Liver (tissue), 9 donors: ENCODE measurements around the gene NEUROG2. TPM values are rescaled to one million over a fixed set of nuclear protein-coding genes. Genes with fewer than 3 reads are reported as not detected.

Experiments
- DNase-seq: peaks from one replicate; pipeline ENCODE4 v3.0.0-alpha.2; 2017; ENCODE audit warnings: low spot score
- H3K27ac ChIP-seq, 2 donors: one replicate each; pipeline ENCODE4 v1.7.0; 2013; ENCODE audit warnings: inconsistent platforms in 2 of 2, low read length in 2 of 2, control low read depth in 1 of 2, low read depth in 1 of 2, mild to moderate bottlenecking in 1 of 2
- H3K27me3 ChIP-seq, 4 donors: one replicate each; pipeline versions ENCODE4 v1.6.1 to v1.7.0; 2013; ENCODE audit warnings: low read length in 3 of 4, inconsistent platforms in 1 of 4, mild to moderate bottlenecking in 1 of 4, moderate library complexity in 1 of 4; ENCODE audit not compliant: control insufficient read depth in 4 of 4, insufficient read depth in 4 of 4
- H3K36me3 ChIP-seq, 4 donors: one replicate each; pipeline versions ENCODE4 v1.6.1 to v1.7.0; 2013; ENCODE audit warnings: low read length in 3 of 4, mild to moderate bottlenecking in 3 of 4, low read depth in 1 of 4, moderate library complexity in 1 of 4; ENCODE audit not compliant: control insufficient read depth in 4 of 4, insufficient read depth in 3 of 4
- H3K4me1 ChIP-seq, 4 donors: one replicate each; pipeline versions ENCODE4 v1.6.1 to v1.7.0; 2013; ENCODE audit warnings: low read length in 3 of 4, mild to moderate bottlenecking in 3 of 4, moderate library complexity in 1 of 4; ENCODE audit not compliant: control insufficient read depth in 4 of 4, insufficient read depth in 4 of 4
- H3K4me3 ChIP-seq, 3 donors: one replicate each; pipeline versions ENCODE4 v1.6.1 to v1.7.0; 2013; ENCODE audit warnings: low read length in 3 of 3, control low read depth in 1 of 3, low read depth in 1 of 3, mild to moderate bottlenecking in 1 of 3
- H3K9ac ChIP-seq, 2 donors: one replicate each; pipeline ENCODE4 v1.7.0; 2013; ENCODE audit warnings: low read length in 2 of 2, mild to moderate bottlenecking in 2 of 2, moderate library complexity in 2 of 2, control low read depth in 1 of 2, low read depth in 1 of 2
- H3K9me3 ChIP-seq, 4 donors: one replicate each; pipeline versions ENCODE4 v1.6.1 to v1.7.0; 2013; ENCODE audit warnings: low read length in 3 of 4; ENCODE audit not compliant: control insufficient read depth in 4 of 4
- ATF3 ChIP-seq: IDR thresholded peaks from 2 replicates; pipeline ENCODE4 v1.6.1; 2016; ENCODE audit warnings: antibody characterized with exemption
- CTCF ChIP-seq: fragments of 150-350 bp; IDR thresholded peaks from 2 replicates; pipeline ENCODE4 v1.5.1; 2017; ENCODE audit warnings: improper control_type of control experiment, low read depth, low read length; ENCODE audit not compliant: missing input control
- EGR1 ChIP-seq, 2 donors: IDR thresholded peaks; 2 replicates each; pipeline ENCODE4 v1.6.1; 2016 to 2018; ENCODE audit warnings: antibody characterized with exemption in 2 of 2, low read depth in 2 of 2
- FOXA1 ChIP-seq: IDR thresholded peaks from 2 replicates; pipeline ENCODE4 v1.6.1; 2016; ENCODE audit warnings: antibody characterized with exemption
- FOXA2 ChIP-seq: IDR thresholded peaks from 2 replicates; pipeline ENCODE4 v1.6.1; 2016; ENCODE audit warnings: antibody characterized with exemption
- GABPA ChIP-seq, 2 donors: IDR thresholded peaks in 1 of 2; conservative IDR thresholded peaks in 1 of 2; 2 replicates each; pipeline ENCODE4 v1.6.1; 2016; ENCODE audit warnings: antibody characterized with exemption in 2 of 2, mild to moderate bottlenecking in 1 of 2, moderate library complexity in 1 of 2
- HNF4A ChIP-seq, 2 donors: conservative IDR thresholded peaks; 2 replicates each; pipeline ENCODE4 v1.6.1; 2016; ENCODE audit warnings: antibody characterized with exemption in 2 of 2, mild to moderate bottlenecking in 2 of 2
- HNF4G ChIP-seq: IDR thresholded peaks from 2 replicates; pipeline ENCODE4 v1.6.1; 2016; ENCODE audit warnings: antibody characterized with exemption
- JUND ChIP-seq, 2 donors: IDR thresholded peaks; 2 replicates each; pipeline ENCODE4 v1.6.1; 2016; ENCODE audit warnings: antibody characterized with exemption in 2 of 2
- MAX ChIP-seq: IDR thresholded peaks from 2 replicates; pipeline ENCODE4 v1.6.1; 2016; ENCODE audit warnings: antibody characterized with exemption
- NR2F2 ChIP-seq: IDR thresholded peaks from 2 replicates; pipeline ENCODE4 v1.6.1; 2016; ENCODE audit warnings: antibody characterized with exemption
- REST ChIP-seq: IDR thresholded peaks from 2 replicates; pipeline ENCODE4 v1.6.1; 2016; ENCODE audit warnings: antibody characterized with exemption, mild to moderate bottlenecking
- RXRA ChIP-seq, 2 donors: IDR thresholded peaks; 2 replicates each; pipeline ENCODE4 v1.6.1; 2017 to 2018; ENCODE audit warnings: antibody characterized with exemption in 2 of 2, mild to moderate bottlenecking in 1 of 2
- SP1 ChIP-seq: IDR thresholded peaks from 2 replicates; pipeline ENCODE4 v1.6.1; 2018; ENCODE audit warnings: antibody characterized with exemption, mild to moderate bottlenecking
- TAF1 ChIP-seq: conservative IDR thresholded peaks from 2 replicates; pipeline ENCODE4 v1.6.1; 2016; ENCODE audit warnings: antibody characterized with exemption, mild to moderate bottlenecking
- YY1 ChIP-seq: IDR thresholded peaks from 2 replicates; pipeline ENCODE4 v1.6.1; 2016; ENCODE audit warnings: antibody characterized with exemption, mild to moderate bottlenecking
- ZBTB33 ChIP-seq: IDR thresholded peaks from 2 replicates; pipeline ENCODE4 v1.6.1; 2016; ENCODE audit warnings: antibody characterized with exemption
- WGBS: extraction: QIAGEN DNeasy Blood & Tissue Kit; methylation state at CpG from one replicate; pipeline ENCODE4 v1.1.7; 2013; 5-methylcytosine and 5-hydroxymethylcytosine counted together
- polyA plus RNA-seq, 2 donors: library from polyadenylated mRNA; stranded (reverse) in 1 of 2; unstranded in 1 of 2; fragments of 200-250 nt in 1 of 2; fragments of >200 nt in 1 of 2; fragmentation: Nextera tagmentation in 1 of 2; extraction: Ambion mirVana in 1 of 2; gene quantifications; one replicate each; pipeline versions ENCODE4 v1.2.1 to v1.2.3, GENCODE V29; 2013 to 2015
- total RNA-seq, 2 donors: library from RNA; depleted of rRNA; stranded (reverse); fragments of >200 nt; gene quantifications; one replicate each; pipeline ENCODE4 v1.2.3, GENCODE V29; 2014
- donor health status: healthy.
- donor health status: healthy.
- donor health status: healthy.
- donor health status: healthy.
- donor health status: healthy.

The NEUROG2 gene
- total and polyA plus RNA-seq, 4 donors = not detected

GRCh38 chr4:112519689-112520597 lies 4.0 kb upstream of the NEUROG2 start (continued):
- TF ChIP-seq ZBTB33 (no peak), HNF4G (no peak), ATF3 (no peak), FOXA2 (no peak), RXRA (IDR thresholded peaks at IDR 0.05) (no peak)

- TF ChIP-seq HNF4G (no peak), MAX (no peak), SP1 (no peak), JUND (IDR thresholded peaks at IDR 0.05) (no peak), TAF1 (no peak), RXRA (IDR thresholded peaks at IDR 0.05) (no peak), CTCF (no peak)
- H3K36me3 ChIP-seq = no peaks in the 10 kb centered on the region
- peaks cover 26 to 48% (median 34%) of the 10 kb centered on the region in 4 donors for H3K4me1 ChIP-seq
- no peak overlapping the region for H3K9ac ChIP-seq
- no peak overlapping the region for H3K27ac ChIP-seq
- no peak overlapping the region for H3K4me3 ChIP-seq
- peaks cover 0 to 4% (median 0%) of the 10 kb centered on the region in 4 donors for H3K9me3 ChIP-seq
- H3K27me3 ChIP-seq = peaks cover 9 to 57% (median 28%) of the 10 kb centered on the region in 4 donors
- DNase-seq = no peak
Measured at GRCh38 chr4:112518675-112519074, 2.7 kb upstream of the NEUROG2 start.

- TF ChIP-seq SP1 (no peak), YY1 (no peak), TAF1 (no peak), JUND (IDR thresholded peaks at IDR 0.05) (no peak), MAX (no peak), NR2F2 (no peak), ATF3 (no peak), CTCF (no peak), REST (no peak), GABPA (IDR thresholded peaks at IDR 0.05 in 1 of 2, conservative IDR thresholded peaks at IDR 0.05 in 1 of 2) (no peak), HNF4A (conservative IDR thresholded peaks at IDR 0.05) (no peak), RXRA (IDR thresholded peaks at IDR 0.05) (no peak), FOXA1 (no peak), EGR1 (IDR thresholded peaks at IDR 0.05; ENCODE audit: low read depth in 2 of 2) (no peak), FOXA2 (no peak), HNF4G (no peak)
- Histone ChIP-seq H3K9me3 (peaks cover 0 to 3% (median 0%) of the 10 kb centered on the region in 4 donors), H3K4me3 (no peak overlapping the region), H3K27me3 (peaks cover 9 to 54% (median 28%) of the 10 kb centered on the region in 4 donors), H3K9ac (no peak overlapping the region), H3K27ac (no peak overlapping the region), H3K4me1 (peaks cover 22 to 41% (median 29%) of the 10 kb centered on the region in 4 donors), H3K36me3 (no peaks in the 10 kb centered on the region)
- no peak for DNase-seq
- 18% methylated on average over 3 of the region's 3 CpGs for WGBS
Measured at GRCh38 chr4:112517911-112518310, 1.9 kb upstream of the NEUROG2 start.
